Hindlimb muscle (tissue), 1 donor: ENCODE measurements around the gene OR8D2. TPM values are rescaled to one million over a fixed set of nuclear protein-coding genes. Genes with fewer than 3 reads are reported as not detected.

ENCODE experiments used
- DNase-seq: peaks from one replicate; pipeline ENCODE4 v3.0.0-alpha.2; 2013
- polyA plus RNA-seq: library from polyadenylated mRNA; unstranded; fragments of 120-200 nt; gene quantifications from one replicate; pipeline ENCODE4 v1.2.1, GENCODE V29; 2013; ENCODE audit not compliant: insufficient read length

OR8D2 gene, protein sequence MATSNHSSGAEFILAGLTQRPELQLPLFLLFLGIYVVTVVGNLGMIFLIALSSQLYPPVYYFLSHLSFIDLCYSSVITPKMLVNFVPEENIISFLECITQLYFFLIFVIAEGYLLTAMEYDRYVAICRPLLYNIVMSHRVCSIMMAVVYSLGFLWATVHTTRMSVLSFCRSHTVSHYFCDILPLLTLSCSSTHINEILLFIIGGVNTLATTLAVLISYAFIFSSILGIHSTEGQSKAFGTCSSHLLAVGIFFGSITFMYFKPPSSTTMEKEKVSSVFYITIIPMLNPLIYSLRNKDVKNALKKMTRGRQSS
- polyA plus RNA-seq, result not detected

DNA sequence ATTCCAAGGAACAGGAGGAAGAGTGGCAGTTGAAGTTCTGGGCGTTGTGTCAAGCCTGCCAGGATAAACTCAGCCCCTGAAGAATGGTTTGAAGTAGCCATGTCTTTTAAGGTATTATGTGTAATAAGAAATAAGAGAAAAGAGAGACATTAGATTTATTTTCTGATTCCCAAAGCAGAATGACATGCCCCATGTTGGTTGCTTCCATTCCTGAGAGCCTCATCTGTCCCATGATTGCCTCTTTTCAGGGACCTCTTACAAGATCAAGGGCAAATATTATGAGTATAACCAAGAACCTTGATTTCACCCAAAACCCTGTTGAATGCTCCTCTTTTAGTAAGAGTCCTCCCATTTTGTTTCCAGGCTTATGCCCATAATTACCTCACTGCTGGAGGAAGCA lies at the start of gene OR8D2:
TSS of gene OR8D2 (minus strand) at position 101 of the 400 bp plus-strand sequence. CDS start at position 101, 0 bp downstream.
- no peak for DNase-seq

DNA sequence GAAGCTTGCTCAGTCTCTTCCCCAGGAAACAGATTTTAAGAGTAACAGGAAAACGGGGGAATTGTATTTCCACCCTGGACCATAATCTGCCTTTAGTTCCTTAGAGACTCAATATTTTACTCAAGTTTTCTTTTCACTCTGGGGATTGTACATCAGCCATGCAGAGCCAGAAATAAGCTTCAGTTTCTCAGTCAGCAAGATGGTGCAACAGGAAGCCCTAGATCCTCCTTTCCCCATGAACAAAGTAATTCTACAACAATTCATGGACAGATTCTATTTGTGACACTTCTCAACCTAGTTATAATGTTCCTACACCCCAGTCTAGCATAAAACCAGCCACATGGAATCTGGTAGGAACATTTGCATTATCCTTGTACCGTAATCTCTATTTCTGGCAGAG lies 39.6 kb upstream of the OR8D2 start:
- DNase-seq, result no peak

DNA sequence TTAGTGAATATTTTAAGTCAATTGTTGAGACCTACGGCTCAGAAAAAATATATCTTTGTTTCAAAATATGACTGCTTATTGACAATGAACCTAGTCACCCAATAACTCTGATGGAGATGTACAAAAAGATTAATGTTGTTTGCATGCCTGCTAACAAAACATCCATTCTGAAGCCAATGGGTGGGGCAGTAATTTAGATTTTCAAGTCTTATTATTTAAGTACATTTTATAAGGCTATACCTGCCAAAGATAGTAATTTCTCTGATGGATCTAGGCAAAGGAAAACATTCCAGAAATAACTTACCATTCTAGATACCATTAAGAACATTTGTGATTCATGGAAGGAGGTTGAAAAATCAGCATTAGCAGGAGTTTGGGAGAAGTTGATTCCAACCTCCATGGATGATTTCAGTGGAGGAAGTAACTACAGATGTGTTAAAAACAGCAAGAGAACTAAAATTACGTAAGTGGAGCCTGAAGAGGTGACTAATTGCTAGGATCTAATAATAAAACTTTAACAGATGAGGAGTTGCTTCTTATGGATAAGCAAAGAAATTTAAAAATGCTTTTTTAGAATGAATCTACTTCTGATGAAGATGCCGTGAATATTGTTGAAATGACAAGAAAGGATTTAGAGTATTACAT lies 26.4 kb upstream of the OR8D2 start:
- DNase-seq, result no peak

DNA sequence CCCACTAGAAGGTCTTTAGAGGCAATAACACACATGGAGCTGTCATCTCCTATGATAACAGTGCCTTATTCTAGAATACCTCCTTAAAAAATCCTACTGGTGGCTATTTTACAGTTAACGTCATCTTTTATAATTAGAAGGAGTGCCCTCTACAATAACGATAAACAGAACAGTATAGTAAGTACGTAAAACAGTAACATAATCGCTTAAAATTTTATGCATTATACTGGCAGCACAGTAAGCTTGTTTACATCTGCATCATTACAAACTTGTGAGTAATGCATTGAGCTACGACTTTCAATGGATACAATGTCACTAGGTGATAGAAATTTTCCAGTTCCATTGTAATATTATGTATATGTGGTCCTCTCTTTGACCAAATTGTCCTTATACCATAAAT lies 24.3 kb upstream of the OR8D2 start:
- DNase-seq, result no peak

DNA sequence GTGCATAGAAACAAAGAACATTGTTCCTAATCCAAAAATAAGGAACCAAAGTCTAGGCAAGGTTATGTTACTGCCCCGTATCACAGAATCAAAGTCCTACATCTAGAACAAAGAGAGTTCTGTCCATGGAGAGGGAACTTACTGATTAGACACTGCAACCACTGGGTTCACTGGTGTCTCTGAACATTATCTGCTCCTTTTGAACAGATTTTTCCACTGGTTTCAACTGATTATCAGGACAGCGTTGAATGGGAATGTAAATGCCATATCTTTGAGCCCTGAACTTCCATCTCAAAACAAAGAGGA lies 20.1 kb upstream of the OR8D2 start:
- DNase-seq, result no peak

DNA sequence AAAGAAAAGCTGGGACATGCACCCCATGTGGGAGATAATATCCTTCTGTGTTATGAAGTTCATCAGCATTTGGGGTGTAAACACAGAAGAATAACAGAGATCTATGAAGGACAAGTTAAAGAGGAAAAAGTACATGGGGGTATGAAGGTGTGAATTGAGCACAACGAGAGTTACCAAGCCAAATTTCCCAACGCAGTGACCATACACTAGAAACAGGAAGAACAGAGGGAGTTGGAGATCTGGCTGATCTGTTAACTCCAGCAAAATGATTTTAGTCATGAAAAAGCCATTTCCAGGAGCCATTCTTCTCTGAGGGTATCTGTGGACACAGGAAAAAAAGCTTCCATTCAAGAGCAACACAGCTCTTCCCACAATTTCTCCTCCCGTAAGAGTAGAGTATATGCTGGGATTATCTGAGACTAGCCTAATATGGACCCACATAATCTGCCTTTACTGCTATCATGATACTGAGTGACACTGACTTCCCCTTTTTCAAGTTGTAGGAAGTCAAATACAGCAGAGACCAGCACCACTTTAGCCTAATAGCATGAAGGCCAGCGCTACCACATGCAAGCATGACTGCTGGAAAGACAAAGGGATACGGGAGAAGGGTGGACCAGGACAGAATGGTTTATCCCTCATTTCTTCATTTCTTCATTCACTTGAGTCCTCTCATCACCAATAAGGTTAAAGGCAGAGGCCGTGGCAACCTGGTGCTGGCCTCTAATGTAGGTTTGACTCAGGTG lies 19.6 kb upstream of the OR8D2 start:
- DNase-seq, result no peak

- DNase-seq, result no peak
Measured at GRCh38 chr11:124331873-124332272, 11.9 kb upstream of the OR8D2 start.

DNA sequence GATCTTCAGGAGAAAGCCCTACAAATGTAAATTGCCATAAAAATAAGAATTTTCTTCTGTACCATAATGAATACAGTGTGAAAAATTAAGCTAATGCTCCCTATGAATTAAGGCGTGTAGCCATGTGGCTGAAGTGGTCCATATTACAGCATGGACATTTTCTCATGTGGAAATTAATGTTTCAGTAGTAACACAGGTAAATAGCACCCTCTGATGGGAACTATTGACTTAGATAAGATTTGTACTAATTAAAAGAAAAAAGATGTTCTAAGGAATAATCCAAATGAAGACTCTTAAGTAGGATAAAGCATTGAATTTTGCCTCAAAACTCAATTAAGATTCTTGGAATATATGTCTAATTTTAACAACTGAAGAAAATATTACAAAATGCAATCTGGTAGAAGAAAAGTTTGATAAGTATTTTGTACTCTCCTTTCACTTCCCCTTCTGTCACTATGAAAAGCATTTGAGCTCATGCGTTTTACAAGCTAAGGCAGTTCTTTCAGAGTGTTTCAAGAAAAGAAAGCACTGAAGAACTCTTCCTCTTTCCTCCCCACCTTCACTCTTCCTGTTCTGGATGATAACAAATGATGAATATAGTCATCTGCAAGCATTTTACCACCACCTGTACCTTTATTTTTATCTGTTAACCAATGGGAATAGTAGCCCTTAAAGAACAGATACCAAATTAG lies 9.9 kb upstream of the OR8D2 start:
- no peak for DNase-seq

- DNase-seq, result no peak
Measured at GRCh38 chr11:124327775-124328174, 7.8 kb upstream of the OR8D2 start.

DNA sequence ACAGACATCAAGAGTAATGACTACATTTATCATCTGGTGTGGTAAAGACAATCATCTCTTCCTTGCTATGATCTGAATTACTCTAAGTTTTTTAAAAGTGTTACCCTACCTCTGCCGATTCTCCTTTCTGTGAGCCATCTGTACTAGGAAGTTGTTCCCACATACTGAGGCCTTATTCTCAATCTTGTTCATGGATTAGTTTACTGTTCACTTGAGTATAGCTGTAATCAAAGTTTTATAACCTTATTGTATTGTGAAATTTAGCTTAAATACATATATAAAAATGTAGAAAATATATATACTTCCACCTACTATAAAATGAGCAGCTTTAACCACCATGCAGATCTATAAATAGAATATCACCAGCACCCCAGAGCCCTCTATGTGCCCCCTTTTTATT lies 2.4 kb upstream of the OR8D2 start:
- DNase-seq, result no peak

- DNase-seq, result no peak
Measured at GRCh38 chr11:124315052-124315451, 4.9 kb downstream of the OR8D2 start.

- DNase-seq, result no peak
Measured at GRCh38 chr11:124313849-124314248, 6.1 kb downstream of the OR8D2 start, which contains the start of gene OR8D1. TSS of gene OR8D1 (minus strand) at chr11:124313949. CDS start at chr11:124310766, 3,183 bp downstream.

DNA sequence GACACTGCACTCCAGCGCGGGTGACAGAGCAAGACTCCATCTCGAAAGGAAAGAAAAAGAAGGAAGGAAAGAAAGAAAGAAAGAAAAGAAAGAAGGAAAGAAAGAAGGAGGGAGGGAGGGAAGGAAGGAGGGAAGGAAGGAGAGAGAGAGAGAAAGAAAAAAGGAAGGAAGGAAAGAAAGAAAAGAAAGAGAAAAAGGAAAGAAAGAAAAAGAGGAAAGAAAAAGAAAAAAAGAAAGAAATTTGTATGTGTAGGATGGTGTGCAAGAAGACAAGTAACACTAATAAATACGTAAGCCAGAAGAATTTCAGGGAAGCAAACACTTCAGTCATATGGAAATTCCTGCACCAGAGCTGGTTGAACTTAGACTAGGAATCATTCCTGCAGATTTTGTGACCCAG lies 6.9 kb downstream of the OR8D2 start:
- no peak for DNase-seq

DNA sequence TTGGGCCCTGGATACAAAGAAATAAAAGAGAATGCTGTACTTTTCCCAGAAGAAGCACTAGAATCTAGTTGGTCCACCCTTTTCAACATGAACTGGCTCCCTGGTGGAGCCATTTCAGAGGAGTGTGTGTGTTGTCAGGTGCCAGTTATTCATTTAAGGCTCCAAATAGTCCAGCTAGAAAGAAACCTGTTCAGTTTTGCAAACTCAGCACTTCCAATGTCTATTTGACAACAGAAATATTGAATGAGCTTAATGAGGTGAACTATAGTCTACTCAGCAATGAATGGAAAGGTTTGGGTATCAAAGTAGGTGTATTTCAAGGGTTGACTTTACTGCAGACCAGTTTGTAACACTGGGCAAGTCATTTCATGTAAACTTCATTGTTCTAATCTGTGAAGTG lies 8.3 kb downstream of the OR8D2 start:
- DNase-seq, result no peak

DNA sequence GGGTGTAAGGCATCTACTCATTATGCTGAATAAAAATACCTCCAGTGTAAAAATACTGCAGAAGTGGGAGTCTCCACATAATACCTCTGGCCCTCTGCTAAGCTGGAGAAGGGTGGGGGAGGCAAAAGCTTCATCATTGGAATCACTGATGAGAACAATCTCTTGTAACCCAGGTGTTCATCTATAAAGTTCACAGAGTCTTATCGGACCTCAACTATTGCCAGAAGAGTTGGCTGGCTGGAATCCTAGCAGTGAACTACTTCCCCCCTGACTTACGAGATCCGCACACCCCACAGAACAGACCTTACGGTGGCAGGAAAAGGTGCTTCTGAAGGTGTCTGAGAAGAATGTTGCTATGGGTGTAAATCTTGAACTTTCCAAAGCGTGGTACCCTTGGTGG lies 8.7 kb downstream of the OR8D2 start:
- DNase-seq, result no peak

GRCh38 chr11:124310721-124311120 lies 9.3 kb downstream of the OR8D2 start:
- DNase-seq, result no peak

DNA sequence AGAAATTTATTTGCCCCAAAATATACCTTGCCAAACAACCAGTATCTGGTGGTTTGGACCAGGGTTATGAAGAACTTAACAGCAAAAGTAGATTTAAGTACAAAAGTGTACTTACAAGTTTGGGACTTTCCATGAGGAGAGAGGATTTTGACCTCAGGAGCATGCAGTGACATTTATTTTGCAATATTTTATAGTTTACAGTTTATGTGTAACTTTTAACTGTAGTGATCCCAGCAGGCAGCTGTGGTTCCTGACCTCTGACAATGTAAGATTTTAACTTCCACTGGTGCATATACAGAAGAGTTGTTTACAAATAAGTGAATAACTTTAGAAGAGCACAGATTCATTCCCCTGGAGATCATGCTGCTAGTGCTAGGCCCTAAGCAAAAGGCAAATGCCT lies 12.9 kb downstream of the OR8D2 start:
- DNase-seq, result no peak

DNA sequence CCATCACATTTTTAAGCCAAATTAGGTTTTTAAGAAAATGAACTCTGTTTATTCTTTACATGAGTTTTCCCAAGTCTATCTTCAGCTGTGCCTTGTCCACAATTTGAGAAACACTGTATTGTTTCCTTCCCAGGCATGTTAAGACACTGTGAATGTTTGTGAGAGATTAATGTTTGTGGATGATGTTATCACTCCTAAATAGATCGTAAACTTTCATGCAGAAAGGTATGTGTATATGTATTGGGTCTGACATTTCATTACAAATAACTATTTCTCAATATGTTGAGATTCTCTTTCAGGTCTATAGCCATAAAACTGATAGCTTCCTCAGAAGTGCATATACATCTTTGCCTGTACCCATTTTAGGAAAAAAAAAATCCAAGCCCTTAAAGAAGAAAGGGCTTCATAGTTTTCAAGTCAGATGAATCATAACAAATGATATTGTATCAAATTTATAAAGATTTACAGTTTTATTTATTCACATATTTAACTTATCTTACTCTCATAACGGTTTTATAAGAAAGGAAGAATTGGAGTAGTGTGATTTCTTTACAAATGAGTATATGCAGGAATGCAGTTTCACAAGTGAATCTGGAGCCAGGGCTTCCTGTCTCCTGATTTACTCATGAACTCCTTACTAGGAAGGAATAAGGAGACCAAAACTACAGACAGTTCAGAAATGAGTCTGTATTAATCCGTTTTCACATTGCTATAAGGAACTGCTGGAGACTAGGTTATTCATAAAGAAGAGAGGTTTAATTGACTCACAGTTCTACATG lies 17.5 kb downstream of the OR8D2 start:
- DNase-seq, result no peak

- DNase-seq, result no peak
Measured at GRCh38 chr11:124301548-124301947, 18.4 kb downstream of the OR8D2 start.

GRCh38 chr11:124297921-124298320 lies 22.1 kb downstream of the OR8D2 start:
- DNase-seq, result no peak

DNA sequence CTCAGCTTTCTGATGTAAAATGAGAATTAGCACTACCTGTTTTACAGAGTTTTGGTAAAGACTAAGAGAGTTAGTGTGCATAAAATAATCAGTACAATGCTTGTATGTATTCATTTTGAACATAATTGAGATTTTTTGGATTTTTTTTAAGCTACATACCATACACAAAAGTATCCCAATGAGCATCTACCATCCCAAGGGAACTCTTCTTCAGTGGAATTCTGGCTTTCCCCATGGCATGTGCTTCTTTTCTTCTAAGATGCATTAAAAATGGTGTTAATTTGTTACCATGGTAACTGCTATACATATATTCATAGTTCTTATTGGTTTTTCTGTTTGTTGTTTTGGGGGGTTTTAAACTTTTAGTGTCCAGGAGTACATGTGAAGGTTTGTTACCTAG lies 24.0 kb downstream of the OR8D2 start:
- no peak for DNase-seq

GRCh38 chr11:124294687-124295086 lies 25.3 kb downstream of the OR8D2 start:
- no peak for DNase-seq
